D721Med (cell line): Measurements from ENCODE around the gene ADTRP.

Experiments used
- DNase-seq: peaks from one replicate; pipeline ENCODE4 v3.0.0; 2011; ENCODE audit warnings: low spot score; ENCODE audit not compliant: insufficient read length
- FAIRE-seq: peaks from 2 replicates; lab custom pipeline; 2011; peaks lifted over from hg19 to GRCh38; lab: Jason Lieb, UNC
- CTCF ChIP-seq: IDR thresholded peaks from 2 replicates; pipeline ENCODE4 v1.5.1; 2012; ENCODE audit warnings: mild to moderate bottlenecking, control low read depth; ENCODE audit not compliant: insufficient read depth; ENCODE audit errors: missing control alignments

Gene ADTRP

DNA sequence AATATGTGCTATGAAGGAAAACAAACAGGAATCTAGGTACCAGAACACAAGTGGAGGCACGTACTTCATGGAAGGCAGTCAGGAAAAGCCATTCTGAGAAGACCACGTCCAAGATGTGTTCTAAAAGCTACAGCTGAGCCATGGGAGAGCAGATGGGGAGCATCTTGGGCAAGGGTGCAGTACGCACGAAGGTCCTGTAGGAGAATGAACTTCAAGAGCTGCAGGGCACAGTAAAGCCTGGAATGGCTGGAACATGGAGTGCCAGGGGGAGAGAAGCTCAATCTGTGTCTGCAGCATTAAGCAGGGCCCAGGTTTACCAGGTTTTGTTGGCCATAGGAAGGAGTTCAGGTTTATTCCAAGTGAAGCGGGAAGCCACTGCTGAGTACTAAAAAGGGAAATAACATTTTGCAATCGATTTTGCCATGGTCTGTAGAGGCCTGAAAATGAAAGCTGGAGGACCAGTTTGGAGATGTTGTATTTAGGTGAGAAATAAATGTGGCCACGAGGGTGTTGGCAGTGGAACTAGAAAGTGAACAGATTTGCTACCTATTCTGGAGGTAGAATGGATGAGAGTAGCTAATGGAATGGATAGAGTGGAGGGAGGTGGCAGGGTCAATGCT lies 29.9 kb downstream of the ADTRP start:
- no peak for TF ChIP-seq CTCF
- DNase-seq (no peak), FAIRE-seq (no peak)

DNA sequence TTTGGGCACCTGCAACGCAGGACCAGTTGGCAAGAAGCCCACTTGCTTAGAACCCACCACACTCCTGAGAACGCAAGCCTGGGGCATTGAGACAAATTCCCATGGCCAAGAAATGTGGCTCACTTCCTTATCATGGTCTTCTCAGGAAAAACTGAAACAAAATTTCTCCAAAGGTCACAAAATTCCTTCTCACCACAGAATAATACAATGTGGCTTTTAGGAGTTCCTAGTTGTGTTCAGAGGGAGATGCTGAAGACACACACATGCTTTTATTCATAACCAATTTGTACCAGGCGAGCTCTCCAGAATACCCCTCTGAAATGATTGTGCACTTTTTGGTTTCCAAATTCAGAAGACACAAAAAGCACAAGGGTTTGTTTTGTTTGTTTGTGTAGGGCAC lies 31.6 kb downstream of the ADTRP start:
- DNase-seq = no peak
- FAIRE-seq = no peak
- TF ChIP-seq CTCF = no peak

DNA sequence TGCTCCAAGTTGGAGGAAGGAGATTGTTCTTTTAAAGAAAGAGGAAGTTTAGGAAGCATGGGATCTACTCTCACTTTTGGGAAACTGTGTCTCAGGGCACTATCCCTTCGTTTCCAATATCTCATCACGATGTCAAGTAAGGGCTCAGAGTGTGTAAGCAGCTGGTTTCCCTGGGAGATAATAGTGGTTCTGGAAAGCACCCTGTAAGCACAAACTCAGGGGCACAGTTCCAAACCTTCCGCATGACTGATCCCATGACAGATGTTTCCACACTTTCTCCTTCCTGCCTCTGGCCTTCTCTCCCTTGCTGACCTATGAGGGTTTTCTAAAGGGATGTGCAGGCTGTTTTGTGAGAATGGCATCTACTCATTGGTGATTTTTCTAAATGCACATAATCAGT lies 33.9 kb downstream of the ADTRP start:
- FAIRE-seq (no peak), DNase-seq (no peak)
- no peak for TF ChIP-seq CTCF

- FAIRE-seq = no peak
- DNase-seq = no peak
- TF ChIP-seq CTCF = no peak
These were observed 34.5 kb downstream of the ADTRP start for GRCh38 chr6:11744101-11744500.

- no peak for DNase-seq
- FAIRE-seq = no peak
- no peak for TF ChIP-seq CTCF
These were observed 37.7 kb downstream of the ADTRP start for GRCh38 chr6:11740875-11741274.

DNA sequence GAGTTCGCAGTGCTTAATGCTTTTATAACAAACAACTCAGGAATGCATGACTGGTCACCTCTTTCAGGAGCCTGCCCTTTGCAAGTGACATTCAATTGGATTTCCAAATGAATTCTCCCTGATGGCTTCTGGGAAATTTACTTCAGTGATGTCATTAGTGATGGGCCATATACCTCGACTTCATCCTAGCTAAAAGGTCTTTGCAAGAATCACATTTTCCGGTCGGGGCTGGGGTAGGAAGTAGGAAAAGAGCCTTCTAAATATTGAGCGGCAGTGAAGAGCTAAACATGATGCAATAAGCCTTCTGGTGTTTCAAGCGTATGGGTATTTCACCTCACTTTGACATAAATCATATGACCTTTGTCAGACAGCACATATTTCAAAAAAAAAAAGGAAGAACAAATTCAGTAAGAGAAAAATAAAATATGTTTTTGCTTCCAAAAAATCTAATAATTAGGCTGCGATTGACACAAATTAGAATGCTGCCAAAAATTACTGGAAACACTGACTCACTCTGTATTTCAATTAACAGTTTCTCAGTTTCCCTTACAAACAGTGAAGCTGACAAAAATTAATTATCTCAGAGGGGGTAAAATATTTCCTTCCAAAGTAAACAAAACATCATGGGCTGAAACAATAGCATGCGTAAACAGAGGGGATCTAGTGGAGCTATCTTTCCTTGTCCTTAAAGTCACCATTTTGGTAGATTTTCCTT lies 39.8 kb downstream of the ADTRP start:
- no peak for FAIRE-seq
- TF ChIP-seq CTCF = no peak
- no peak for DNase-seq

GRCh38 chr6:11738234-11738633 lies 40.4 kb downstream of the ADTRP start:
- DNase-seq (no peak), FAIRE-seq (no peak)

More at GRCh38 chr6:11738234-11738633, 40.4 kb downstream of the ADTRP start:
- TF ChIP-seq CTCF = no peak
